Raji (cell line): ENCODE measurements around the gene FLT1.

Source experiments
- POLR2A ChIP-seq: IDR thresholded peaks from 2 replicates; pipeline ENCODE4 v1.6.1; 2011; ENCODE audit warnings: low read depth, low read length, control low read depth; ENCODE audit not compliant: insufficient read depth

FLT1 gene

DNA sequence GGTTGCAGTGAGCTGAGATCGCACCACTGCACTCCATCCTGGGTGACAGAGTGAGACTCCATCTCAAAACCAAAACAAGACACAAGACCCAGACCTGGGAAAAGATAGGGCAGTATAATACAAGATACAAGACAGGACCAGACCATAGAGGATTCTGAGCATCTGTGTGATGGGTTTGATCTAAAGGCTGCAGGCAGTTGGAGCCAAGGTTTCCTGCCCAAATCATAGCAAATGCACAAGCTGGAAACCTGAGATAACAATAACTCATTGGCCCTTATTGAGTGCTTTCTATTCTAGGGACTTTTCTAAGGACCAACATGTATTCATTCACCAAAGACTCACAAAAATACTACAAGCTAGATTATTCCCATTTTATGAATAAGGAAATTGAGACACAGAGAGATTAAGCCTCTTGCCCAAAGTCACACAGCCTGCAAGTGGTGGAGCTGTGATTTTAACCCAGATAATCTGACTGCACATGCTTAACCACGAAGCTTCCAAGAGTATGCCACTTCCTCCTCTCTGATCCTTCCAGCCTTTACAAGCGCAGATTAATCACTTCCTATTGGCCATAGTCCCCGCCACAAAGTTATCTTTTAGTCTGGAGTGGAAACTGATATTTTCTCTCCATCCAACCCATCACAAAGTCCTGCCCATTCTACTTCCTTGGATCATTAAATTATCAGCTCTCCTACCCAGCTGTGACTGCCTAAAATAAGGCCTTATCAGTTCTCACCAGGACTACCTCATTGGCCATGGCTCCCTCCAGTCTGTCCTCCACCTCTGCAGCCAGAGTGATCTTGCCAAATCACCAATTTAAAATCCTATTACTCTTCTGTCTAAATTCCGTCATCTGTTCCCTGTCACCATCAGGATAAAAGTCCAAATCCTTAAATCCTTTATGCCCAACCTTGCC lies 147.2 kb downstream of the FLT1 start:
- no peak for TF ChIP-seq POLR2A

DNA sequence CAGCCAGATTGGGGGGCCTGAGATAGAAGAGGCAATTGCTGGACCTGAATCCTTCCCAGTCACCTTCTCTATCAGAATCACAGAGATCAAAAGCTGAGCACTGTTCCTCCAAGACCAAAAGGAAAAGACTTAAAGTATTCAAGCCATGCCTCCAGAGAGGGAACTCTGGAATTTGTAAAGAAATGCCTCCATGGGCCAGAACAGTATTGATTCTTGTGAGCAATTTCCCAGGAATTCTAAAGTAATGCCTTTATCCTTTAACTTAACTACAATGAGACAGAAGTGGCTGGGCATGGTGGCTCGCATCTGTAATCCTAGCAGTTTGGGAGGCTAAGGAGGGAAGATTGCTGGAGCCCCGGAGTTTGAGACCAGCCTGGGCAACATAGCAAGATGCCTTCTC lies 148.8 kb downstream of the FLT1 start:
- no peak for TF ChIP-seq POLR2A

- no peak for TF ChIP-seq POLR2A
Measured at GRCh38 chr13:28344163-28344562, 150.8 kb downstream of the FLT1 start.

- no peak for TF ChIP-seq POLR2A
Measured at GRCh38 chr13:28342251-28342650, 152.7 kb downstream of the FLT1 start.

DNA sequence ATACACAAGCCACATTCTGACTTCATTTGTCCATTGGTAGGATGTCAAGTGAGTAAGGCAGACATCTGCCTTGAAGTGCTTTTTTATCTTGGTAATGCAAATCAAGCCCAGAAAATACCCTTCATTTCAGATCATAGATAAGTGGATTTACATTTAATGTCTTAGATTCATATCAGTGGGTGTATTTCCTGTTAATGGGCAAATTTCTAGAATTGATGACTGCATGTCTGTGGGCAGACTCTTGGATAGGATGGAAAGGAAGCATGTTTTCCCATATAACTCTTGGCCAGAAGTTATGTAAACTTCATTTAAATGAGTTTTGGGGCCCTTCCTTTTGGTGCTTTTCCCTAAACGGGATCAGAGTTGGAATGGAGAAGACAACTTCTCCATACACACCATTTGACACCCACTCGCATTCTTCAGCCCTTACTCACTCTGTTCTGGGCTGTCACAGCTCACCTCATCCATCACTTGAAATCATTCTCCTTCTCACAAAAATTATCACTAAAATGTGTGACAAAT lies 154.6 kb downstream of the FLT1 start:
- TF ChIP-seq POLR2A: no peak

DNA sequence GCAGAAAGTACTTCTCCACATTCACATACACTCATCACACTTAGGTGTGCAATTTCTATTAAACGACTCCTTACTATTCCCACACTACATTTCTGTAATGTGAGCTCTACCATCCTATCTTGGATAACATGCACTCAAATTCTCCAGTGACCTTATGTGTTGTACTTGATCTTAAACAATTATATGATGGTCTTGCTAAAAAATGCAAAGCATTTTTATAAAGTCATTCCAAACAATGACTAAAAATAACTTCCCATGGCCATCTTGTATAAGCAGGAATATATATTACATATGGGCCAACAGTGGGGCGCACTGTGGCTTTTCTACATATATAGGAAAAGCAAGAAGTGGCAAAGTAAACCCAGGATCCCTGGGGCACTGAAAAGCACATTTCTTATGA lies 155.5 kb downstream of the FLT1 start:
- no peak for TF ChIP-seq POLR2A

GRCh38 chr13:28338742-28339141 lies 156.2 kb downstream of the FLT1 start:
- no peak for TF ChIP-seq POLR2A

GRCh38 chr13:28338006-28338574 lies 156.8 kb downstream of the FLT1 start:
- no peak for TF ChIP-seq POLR2A

DNA sequence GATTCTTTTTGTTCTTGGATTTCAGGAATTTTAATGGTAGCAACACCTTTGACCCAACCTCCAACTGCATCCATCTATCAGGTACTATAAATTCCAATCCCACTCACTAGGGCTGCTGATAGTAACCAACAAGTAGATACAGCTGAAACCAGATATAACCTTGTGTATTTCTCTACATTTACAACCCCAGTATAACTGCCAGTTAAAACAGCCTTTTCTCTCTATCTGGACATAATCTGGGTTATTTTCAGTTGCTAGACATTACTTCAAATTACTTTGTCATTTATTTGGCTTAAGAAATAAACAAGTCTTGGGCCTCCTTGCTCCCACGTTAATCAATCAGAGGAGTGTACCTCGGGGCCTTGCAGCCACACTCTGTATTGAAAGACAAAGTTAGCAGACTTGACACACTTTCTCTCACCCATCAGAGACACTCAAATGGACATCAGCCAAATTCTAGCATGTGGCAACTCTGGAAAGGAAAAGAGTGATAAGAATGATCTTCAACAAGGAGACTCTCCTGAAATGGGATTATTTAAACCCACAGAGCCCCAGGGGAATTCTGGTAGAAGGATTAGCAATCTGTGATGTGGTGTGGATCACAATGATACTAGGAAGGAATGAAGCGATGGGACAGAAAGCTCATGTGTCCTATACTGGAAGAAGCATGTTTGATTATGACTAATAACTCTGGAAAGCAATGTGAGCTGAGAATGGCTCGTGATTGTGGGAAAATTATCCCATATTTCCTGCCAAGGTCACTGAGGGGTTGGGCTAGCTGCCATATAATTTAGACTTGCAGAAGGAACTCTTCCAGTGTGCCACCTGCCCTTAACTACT lies 157.5 kb downstream of the FLT1 start:
- no peak for TF ChIP-seq POLR2A

DNA sequence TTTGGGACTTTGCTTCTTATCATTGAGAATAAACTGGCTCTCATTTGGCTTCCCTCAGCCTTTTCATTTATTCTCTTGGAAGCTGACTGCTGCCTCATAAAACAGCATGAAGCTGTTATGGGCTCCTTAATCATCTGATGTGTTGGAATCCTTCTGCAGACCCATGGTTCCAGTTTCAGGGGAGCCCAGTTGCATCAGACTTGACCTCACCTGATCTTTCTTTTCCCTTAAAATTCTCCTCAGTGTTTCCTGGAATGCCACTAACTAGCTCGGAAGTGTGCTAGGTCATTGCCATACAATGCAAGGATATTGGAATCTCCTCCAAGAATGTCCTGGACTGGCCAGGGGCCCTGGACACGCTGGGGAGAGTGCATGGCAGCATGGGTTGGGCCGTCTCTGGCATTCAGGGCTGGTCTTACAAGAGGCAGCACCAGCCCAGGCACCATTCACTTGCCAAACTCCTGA lies 158.7 kb downstream of the FLT1 start:
- TF ChIP-seq POLR2A: no peak

DNA sequence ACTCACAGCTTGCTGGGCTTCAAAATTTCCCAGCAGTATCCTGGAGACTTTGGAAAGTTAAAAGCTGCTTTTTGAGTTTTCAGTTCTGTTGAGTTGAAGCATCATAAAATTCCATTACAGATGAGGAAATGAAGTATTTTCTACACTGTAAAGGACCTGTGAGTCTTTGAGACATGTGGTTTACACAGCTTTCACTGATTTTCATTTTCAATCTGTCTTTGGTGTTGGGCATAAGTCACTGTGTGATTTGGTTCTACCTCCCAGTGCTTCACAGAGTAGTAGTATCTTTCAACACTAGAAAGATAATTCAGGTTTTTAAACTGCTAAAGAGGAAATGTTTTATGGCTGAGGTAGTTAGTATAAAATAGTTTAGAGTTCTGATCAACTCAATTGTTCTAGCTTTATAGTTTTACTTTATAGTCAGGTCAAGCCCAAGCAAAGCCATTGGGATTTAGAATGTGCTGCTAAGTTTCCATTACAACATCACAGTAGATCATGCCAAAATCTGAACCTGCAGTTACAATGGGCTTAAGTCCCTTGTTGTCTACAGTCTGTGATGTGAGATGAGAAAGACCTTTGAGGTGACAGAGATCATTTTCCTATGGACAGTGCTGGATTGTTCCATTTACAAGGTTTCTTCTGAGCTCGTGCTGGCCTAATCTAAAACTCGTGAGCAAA lies 161.6 kb downstream of the FLT1 start:
- TF ChIP-seq POLR2A: no peak

GRCh38 chr13:28329395-28330158 lies 165.4 kb downstream of the FLT1 start:
- TF ChIP-seq POLR2A: no peak

GRCh38 chr13:28328271-28328607 lies 166.7 kb downstream of the FLT1 start:
- no peak for TF ChIP-seq POLR2A
